Stimulated activated effector memory CD8-positive, alpha-beta T cell treated with anti-CD3 and anti-CD28 coated beads, Interleukin-12 subunit alpha, Interleukin-12 subunit beta, amount 100 ng/mL, for 72 hours (primary cell): ENCODE measurements around the gene CPSF2.

Source experiments
- ATAC-seq: fragments of 150-1000 bp; cut with Tn5 transposase; 2 replicates; pipeline ENCODE4 v1.10.0; 2021
- DNase-seq, 2 donors: peaks; one replicate each; pipeline ENCODE4 v3.0.0; 2021 to 2022; ENCODE audit warnings: low spot score in 2 of 2
- H3K27ac Mint-ChIP-seq: one replicate; pipeline ENCODE4 v1.8.0; 2022; ENCODE audit warnings: mild to moderate bottlenecking, mixed read lengths
- H3K36me3 Mint-ChIP-seq: one replicate; pipeline ENCODE4 v1.8.0; 2022; ENCODE audit warnings: mild to moderate bottlenecking, mixed read lengths
- H3K4me1 Mint-ChIP-seq: one replicate; pipeline ENCODE4 v1.8.0; 2022; ENCODE audit warnings: mixed read lengths
- H3K4me3 Mint-ChIP-seq: one replicate; pipeline ENCODE4 v1.8.0; 2022; ENCODE audit warnings: mild to moderate bottlenecking, mixed read lengths
- H3K9me3 Mint-ChIP-seq: one replicate; pipeline ENCODE4 v1.8.0; 2022; ENCODE audit warnings: mixed read lengths

Gene CPSF2

DNA sequence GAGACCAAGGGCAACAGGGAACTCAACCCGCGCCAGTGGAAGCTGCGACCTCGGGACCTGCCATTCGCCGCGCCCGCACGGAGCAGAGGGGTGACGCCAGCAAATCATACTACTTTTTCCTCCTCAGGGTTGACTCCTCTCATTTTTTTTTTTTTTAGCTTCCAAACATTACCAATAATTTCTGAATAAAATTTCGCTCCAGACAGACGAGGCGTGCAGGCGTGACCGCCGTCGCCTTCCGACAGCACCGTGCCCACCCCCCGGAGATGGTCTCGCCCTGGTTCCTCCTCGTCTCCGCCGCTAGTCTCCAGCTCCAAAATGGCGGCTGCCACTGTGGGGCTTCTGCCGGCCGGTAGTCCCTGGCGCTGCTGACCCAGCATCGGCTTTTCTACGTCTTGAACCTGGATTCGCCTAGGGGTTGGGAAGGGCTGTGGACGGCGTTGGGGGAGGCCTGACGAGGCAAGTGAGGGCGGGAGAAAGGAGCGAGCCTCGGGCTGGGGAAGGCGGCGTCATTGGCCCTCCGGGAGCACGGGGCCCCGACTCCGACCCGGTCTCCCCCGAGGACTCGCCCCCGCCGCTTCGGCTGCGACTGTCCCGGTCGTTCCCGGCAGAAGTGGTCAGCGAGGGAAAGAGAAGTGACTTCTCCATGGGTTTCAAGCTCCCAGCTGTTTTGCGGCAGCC is at the start of gene CPSF2, which contains the start of gene NDUFB1:
CPSF2 (plus strand) TSS at position 300 of the 681 bp plus-strand sequence. CDS start 9,016 bp downstream, outside the sequence.
NDUFB1 (minus strand) TSS at position 37 of the 681 bp plus-strand sequence. CDS start 4,069 bp downstream, outside the sequence.
- peaks cover 34% of the 10 kb centered on the region for H3K4me1 Mint-ChIP-seq
- ATAC-seq (peak; percentile 95), DNase-seq (peak; percentile 86 to 94)
- peak within 1 kb of the TSS; percentile 94 for H3K4me3 Mint-ChIP-seq
- H3K36me3 Mint-ChIP-seq: peaks cover 60% of the 10 kb centered on the region
- H3K27ac Mint-ChIP-seq: peak within 1 kb of the TSS; percentile 100
- H3K9me3 Mint-ChIP-seq: no peaks in the 10 kb centered on the region

DNA sequence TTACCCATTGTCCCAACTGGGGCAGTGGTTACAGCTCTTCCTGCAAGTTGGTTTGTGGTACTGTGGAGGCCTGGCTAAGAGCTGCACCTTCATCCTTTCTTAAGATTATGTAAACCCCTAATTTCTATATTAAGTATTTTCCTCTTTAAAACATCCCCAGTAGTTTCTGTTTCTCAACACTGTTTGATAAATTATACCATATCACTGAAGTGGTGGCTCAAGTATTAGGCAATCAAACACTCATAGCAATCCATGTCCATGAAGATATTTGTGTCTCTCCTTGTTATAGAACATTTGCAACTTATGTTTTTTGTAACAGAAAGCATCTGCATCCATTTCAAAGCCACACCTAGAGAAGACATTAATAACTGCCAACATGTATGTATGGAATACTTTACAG is 47.2 kb upstream of the CPSF2 start:
- Mint-ChIP-seq H3K27ac (no peak overlapping the region), H3K4me3 (no peak overlapping the region), H3K4me1 (no peaks in the 10 kb centered on the region), H3K36me3 (peaks cover 79% of the 10 kb centered on the region), H3K9me3 (no peaks in the 10 kb centered on the region)
- no peak for DNase-seq
- no peak for ATAC-seq

DNA sequence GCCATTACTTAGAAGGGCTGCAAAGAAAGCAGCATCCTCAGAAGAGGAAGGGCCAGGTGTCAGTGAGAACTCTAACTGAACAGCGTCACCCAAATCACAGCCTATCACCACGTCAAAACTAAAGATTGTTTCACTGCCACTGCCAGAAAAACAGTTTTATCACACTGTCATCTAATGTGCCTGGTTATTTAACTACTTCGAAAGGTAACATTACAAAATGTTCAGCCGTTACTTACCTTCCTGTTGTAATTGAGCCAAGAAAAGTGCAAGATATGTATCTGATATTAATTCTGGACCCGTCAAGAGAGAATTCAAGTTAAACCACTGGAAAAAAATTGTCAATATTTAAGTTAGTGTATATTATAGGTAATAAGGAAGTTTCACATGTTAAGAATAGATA is 33.3 kb upstream of the CPSF2 start:
- DNase-seq: no peak
- Mint-ChIP-seq H3K27ac (no peak overlapping the region), H3K4me3 (no peak overlapping the region), H3K4me1 (no peaks in the 10 kb centered on the region), H3K9me3 (no peaks in the 10 kb centered on the region), H3K36me3 (peaks cover 87% of the 10 kb centered on the region)
- no peak for ATAC-seq

DNA sequence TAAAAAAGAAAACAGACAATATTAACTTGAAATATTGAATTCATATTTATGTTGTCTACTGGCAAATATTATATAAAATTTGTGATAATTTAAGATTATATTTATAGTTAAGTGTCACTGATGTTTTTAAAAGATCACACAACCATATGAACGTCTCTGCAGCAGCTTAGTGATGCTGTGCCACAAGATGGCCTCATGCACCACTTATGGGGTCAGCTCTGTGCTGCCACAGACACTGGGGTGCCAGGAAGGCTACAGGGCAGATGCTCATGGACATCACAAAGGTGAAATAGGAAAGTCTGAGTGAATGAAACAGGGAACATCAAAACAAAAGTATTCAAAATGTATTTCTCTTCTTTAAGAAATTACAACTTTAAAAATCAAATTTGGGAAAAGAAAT is 28.4 kb upstream of the CPSF2 start:
- no peak overlapping the region for H3K4me3 Mint-ChIP-seq
- H3K36me3 Mint-ChIP-seq: peaks cover 83% of the 10 kb centered on the region
- ATAC-seq: no peak
- DNase-seq: no peak
- H3K27ac Mint-ChIP-seq: no peak overlapping the region
- H3K4me1 Mint-ChIP-seq: no peaks in the 10 kb centered on the region
- no peaks in the 10 kb centered on the region for H3K9me3 Mint-ChIP-seq

DNA sequence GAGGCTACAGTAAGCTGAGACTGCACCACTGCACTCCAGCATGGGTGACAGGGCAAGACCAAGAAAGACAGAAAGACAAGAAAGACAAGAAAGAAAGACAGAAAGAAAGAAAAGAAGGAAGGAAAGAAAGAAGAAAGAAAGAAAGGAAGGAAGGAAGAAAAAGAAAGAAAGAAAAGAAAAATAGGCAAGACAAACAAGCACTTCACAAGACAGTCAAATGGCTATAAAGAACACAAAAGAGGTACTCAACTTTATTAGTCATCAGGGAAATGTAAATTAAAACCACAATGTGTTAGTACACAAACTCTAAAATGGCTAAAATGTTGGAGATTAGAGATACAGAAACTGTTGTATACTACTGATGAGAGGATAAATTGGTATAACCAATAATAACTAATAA is 22.0 kb upstream of the CPSF2 start:
- Mint-ChIP-seq H3K9me3 (no peaks in the 10 kb centered on the region), H3K4me3 (no peak overlapping the region), H3K4me1 (peaks cover 19% of the 10 kb centered on the region), H3K27ac (no peak overlapping the region), H3K36me3 (peaks cover 26% of the 10 kb centered on the region)
- ATAC-seq (peak; percentile 55), DNase-seq (no peak)

DNA sequence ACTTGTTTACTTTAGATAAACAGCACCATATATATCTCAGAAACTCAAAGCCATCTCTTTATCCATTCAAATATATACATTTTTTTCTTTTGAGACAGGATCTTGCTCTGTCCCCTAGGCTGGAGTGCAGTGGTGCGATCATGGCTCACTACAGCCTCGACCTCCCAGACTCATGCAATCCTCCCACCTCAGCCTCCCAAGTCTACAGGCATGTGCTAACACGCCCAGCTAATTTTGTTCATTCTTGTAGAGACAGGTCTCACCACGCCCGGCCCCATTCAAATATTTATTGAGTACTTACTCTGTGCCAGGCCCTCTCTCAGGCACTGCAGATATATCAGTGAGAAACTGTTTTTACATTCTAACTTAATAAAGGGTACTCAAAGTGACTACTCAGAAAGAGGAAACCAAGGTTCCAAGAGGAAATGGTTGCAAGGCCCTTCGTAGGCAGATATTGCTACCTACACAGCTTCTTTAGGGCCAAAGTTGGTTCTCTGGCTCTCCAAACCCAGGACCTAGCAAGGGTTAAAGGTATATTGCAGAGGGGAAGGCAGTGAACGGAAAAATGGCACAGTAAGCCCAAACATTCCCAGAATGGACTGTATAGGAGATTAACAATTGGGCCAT is 18.3 kb upstream of the CPSF2 start:
- no peak overlapping the region for H3K4me3 Mint-ChIP-seq
- H3K4me1 Mint-ChIP-seq: peaks cover 38% of the 10 kb centered on the region
- H3K27ac Mint-ChIP-seq: no peak overlapping the region
- H3K36me3 Mint-ChIP-seq: no peaks in the 10 kb centered on the region
- DNase-seq (no peak), ATAC-seq (no peak)
- no peaks in the 10 kb centered on the region for H3K9me3 Mint-ChIP-seq

DNA sequence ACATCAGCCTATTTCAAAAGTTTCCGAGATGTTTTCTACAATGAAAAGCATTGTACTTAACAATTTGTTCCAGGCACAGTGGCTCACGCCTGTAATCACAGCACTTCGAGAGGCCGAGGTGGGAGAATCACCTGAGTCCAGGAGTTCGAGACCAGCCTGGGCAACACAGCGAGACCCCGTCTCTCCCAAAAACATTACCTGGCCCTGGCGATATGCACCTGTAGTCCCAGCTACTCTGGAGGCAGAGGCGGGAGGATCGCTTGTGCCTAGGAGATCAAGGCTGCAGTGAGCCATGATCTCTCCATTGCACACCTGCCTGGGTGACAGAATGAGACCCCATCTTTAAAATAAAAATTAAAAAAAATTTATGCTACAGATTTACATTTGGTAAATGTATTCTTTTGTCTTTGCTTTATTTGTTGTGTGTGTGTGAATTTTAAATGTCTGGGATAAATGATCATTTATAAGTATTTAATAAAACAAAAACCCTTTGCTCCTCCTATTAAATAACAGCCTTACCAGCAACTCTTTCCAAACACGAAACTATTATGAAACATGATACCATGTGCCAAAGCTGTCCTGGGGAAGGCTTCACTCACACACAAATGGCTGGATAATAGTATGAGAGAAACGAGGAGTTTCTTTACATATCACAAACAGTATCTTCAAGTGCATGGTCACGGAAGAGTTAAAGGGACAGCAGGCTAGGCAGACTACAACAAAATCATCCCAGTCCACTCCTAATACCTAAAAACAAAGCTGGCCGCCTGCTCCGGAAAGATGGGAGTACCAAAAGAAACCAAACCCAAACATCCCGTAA is 16.5 kb upstream of the CPSF2 start:
- peaks cover 34% of the 10 kb centered on the region for H3K4me1 Mint-ChIP-seq
- ATAC-seq: no peak

DNA sequence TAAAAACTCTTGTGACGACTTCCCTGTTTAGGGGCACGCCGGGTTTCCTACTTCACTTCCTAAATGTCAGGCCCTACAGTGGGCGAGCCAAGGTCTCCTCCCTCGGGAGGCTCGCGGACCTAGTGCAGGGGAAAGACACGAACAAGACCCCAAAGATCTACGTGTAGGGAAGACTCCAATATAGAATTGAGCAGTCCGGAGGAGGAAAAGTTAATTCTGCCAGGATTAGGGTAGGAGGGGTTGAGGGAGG is 16.0 kb upstream of the CPSF2 start:
- DNase-seq (peak in 1 of 2 donors; percentile 5), ATAC-seq (no peak)
- peak overlapping the region; percentile 91 for H3K27ac Mint-ChIP-seq
- H3K9me3 Mint-ChIP-seq: no peaks in the 10 kb centered on the region
- peak overlapping the region; percentile 94 for H3K4me3 Mint-ChIP-seq
- no peaks in the 10 kb centered on the region for H3K36me3 Mint-ChIP-seq
- H3K4me1 Mint-ChIP-seq: peaks cover 34% of the 10 kb centered on the region

More for the DNA sequence above, 16.5 kb upstream of the CPSF2 start:
- no peak for DNase-seq
- no peaks in the 10 kb centered on the region for H3K36me3 Mint-ChIP-seq
- H3K4me3 Mint-ChIP-seq: peak overlapping the region; percentile 94
- H3K9me3 Mint-ChIP-seq: no peaks in the 10 kb centered on the region
- H3K27ac Mint-ChIP-seq: peak overlapping the region; percentile 91

DNA sequence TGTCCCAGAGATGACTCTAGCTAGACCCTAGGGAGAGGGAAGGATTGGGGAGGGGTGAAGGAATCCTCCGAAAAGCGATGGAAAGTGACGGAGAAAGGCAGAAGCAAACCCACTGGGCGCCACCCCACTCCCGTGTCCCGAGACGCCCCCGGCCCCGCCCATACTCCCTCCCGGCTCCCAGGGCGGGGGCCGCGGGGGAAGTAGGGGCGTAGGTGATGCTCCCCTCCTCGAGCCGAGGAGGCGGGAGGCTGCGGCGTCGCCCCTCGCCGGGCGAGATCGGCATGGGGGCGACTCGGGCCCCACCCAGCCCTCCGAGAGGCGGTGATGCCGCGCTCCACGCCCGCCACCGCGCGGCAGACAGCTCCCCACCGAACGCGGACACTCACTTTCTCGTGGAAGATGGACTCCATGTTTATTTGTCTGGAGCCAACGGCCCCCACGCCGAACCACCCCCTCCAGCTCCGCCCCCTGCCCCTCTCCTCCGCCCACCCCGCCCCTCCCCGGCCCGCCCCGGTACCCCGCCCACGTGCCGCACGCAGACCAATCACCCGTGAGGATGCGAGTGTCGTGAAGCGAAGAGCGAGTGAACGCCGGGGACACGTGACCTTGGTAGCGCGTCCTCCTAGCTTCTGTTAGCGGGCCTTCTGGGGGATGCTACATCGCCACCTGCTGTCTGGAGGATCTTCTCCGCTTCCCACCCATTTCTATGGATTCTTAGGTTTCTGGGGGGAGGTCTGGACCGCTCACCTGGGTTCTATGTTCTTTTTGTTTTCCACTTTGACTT is 15.4 kb upstream of the CPSF2 start, which contains the start of gene ATXN3:
ATXN3 (minus strand) TSS at position 440 of the 784 bp plus-strand sequence; CDS start at position 410, 30 bp downstream.
- H3K36me3 Mint-ChIP-seq: no peaks in the 10 kb centered on the region
- H3K4me1 Mint-ChIP-seq: peaks cover 34% of the 10 kb centered on the region
- DNase-seq (peak; percentile 80 to 95), ATAC-seq (peak; percentile 97)
- H3K27ac Mint-ChIP-seq: peak within 1 kb of the TSS; percentile 91
- H3K9me3 Mint-ChIP-seq: no peaks in the 10 kb centered on the region
- H3K4me3 Mint-ChIP-seq: peak within 1 kb of the TSS; percentile 94

DNA sequence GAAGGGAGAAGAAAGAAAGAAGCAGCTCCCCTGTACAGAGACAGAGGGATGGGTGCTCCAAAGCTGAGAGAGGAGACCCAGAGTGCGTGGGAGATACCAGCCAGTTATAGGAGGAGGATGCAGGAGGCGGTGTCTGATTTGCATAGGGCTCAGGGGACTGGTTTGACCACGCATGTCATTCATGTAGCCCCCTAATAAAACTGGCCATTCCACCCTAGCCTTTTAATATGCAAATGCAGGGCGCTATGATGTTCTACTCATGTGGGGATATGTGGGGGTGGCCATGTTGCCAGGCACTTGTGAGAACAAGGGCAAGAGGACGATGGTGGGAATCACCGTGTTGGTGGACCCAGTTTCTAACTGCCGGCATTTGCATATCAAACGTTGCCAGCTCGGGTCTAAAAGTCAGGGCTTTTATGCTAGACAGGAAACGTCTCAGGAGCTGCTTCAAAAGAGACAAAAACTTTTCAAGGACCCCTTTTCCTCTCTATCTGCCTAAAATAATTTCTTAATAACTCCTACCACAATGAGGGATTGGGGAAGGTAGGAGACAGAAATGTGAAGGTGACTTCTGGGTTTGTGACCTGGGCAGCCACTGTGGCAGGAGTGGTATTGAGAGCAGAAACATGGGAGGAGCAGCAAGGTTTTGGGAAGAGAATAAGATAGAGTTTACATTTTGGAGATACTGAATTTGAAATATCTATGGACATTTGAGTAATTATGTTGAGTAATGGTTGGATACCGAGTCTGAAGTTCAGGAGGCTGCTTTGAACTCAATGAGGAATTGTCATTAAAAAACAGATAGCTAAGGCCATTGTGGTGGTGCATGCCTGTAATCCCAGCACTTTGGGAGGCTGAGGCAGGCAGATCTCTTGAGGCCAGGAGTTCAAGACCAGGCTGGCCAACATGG is 13.2 kb upstream of the CPSF2 start:
- H3K4me1 Mint-ChIP-seq: peaks cover 22% of the 10 kb centered on the region
- H3K9me3 Mint-ChIP-seq: no peaks in the 10 kb centered on the region
- H3K36me3 Mint-ChIP-seq: no peaks in the 10 kb centered on the region
- no peak for ATAC-seq
- no peak for DNase-seq
- peak overlapping the region; percentile 15 for H3K4me3 Mint-ChIP-seq
- no peak overlapping the region for H3K27ac Mint-ChIP-seq

DNA sequence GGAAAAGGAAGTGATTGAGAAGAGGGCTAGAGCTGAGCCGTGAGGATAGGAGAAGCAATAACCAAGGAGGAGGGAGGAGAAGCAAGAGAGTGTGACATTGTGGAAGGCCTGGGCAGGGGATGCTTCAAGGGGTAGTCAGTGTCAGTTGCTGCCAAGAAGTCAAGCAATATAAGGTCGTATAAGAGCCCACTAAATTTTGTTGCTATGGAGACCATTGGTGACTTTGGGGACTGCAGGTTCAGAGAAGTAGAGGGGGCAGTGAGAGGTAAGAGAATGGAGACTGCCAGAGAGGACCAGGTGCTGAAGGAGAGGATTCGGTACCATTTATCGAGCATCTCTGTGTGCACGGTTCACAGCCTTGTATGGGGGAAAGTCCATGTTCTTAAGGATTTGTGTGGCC is 12.3 kb upstream of the CPSF2 start:
- DNase-seq (no peak), ATAC-seq (no peak)
- H3K36me3 Mint-ChIP-seq: no peaks in the 10 kb centered on the region
- peaks cover 22% of the 10 kb centered on the region for H3K4me1 Mint-ChIP-seq
- no peak overlapping the region for H3K4me3 Mint-ChIP-seq
- H3K27ac Mint-ChIP-seq: no peak overlapping the region
- H3K9me3 Mint-ChIP-seq: no peaks in the 10 kb centered on the region

DNA sequence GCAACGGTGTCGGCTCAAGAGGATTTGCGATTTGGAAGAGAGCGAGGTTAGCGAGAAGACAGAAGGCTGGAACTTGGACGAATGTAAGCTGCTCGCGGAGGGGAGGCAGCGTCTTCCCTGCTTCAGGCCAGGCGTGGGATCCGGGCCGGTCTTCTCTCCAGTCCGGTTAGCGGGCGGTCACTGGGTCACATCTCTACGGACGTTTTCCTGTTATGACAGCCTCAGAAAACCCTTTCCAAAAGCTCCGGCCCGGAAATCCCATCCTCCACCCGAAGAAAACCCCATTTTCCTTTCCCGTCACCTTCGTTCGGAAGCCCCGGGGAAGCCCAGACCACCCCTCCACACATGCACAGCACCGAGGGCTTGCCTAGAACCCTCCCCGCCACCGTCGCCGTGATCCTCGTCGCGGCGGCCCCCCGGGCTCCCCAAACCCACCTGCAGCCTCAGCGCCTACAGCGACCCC is 531 bp upstream of the CPSF2 start:
- ATAC-seq (peak; percentile 46), DNase-seq (no peak)
- Mint-ChIP-seq H3K4me3 (peak overlapping the region; percentile 94), H3K4me1 (peaks cover 33% of the 10 kb centered on the region), H3K27ac (peak overlapping the region; percentile 100), H3K9me3 (no peaks in the 10 kb centered on the region), H3K36me3 (peaks cover 60% of the 10 kb centered on the region)

DNA sequence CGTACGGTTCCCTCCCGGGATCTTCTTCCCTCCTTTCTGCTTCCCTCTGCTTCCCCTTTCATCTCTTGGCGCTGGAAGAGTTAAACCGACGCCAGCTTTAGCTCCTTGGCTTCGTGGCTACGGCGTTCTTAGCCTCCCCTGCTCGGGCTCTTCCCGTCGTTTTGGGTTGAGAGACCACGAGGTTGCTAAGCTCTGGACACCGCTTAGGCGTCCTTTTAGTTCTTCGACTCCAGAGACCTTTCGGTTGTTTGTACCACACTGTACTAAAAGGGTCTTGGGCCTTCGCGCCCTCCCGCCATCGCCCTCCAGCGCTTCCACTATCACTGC is 545 bp downstream of the CPSF2 start:
- peak overlapping the region; percentile 94 for H3K4me3 Mint-ChIP-seq
- no peaks in the 10 kb centered on the region for H3K9me3 Mint-ChIP-seq
- H3K27ac Mint-ChIP-seq: peak overlapping the region; percentile 100
- ATAC-seq (peak; percentile 25), DNase-seq (no peak)
- H3K4me1 Mint-ChIP-seq: peaks cover 39% of the 10 kb centered on the region
- H3K36me3 Mint-ChIP-seq: peaks cover 60% of the 10 kb centered on the region

DNA sequence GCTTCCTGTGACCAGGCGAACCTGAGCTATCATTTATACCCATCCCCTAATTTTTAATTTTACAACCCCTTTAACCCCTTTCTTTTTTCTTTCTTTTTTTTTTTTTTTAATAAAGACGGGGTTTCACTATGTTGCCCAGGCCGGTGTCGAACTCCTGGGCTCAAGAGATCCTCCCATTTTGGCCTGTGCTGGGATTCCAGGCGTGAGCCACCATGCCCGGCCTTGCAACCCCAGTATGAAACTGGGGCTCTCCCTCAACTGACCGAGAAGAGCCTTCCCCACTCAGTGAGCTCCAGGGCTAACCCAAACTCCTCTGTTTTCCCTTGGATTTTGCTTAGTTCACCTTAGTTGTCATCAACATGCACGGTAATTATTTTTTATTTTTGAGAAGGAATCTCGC is 992 bp downstream of the CPSF2 start:
- DNase-seq (no peak), ATAC-seq (no peak)
- peaks cover 60% of the 10 kb centered on the region for H3K36me3 Mint-ChIP-seq
- peak overlapping the region; percentile 100 for H3K27ac Mint-ChIP-seq
- H3K4me1 Mint-ChIP-seq: peaks cover 44% of the 10 kb centered on the region
- H3K4me3 Mint-ChIP-seq: peak overlapping the region; percentile 94
- no peaks in the 10 kb centered on the region for H3K9me3 Mint-ChIP-seq
